ENCODE data around the gene ELAVL3.
"Not testable (repeated sequence)": the region's sequence is repeated elsewhere in the genome, so short reads cannot be mapped to it uniquely, and the experiment has no call there.

The ELAVL3 gene

GRCh38 chr19:11486661-11487503 is 6.0 kb upstream of the ELAVL3 start:
- DNase-seq: no peak

GRCh38 chr19:11485245-11485837 is 4.5 kb upstream of the ELAVL3 start:
- no peak for DNase-seq

GRCh38 chr19:11483366-11484111 is 2.7 kb upstream of the ELAVL3 start:
- DNase-seq: no peak

GRCh38 chr19:11482384-11483050 is 1.7 kb upstream of the ELAVL3 start:
- DNase-seq: peak; percentile 84

GRCh38 chr19:11481534-11482383 is 913 bp upstream of the ELAVL3 start:
- peak; percentile 80 for DNase-seq

- no peak for DNase-seq
These were observed 740 bp downstream of the ELAVL3 start for GRCh38 chr19:11479898-11480714.

GRCh38 chr19:11479090-11479897 is 1.6 kb downstream of the ELAVL3 start:
- no peak for DNase-seq

- DNase-seq: no peak
These were observed 2.4 kb downstream of the ELAVL3 start for GRCh38 chr19:11478167-11479089.

GRCh38 chr19:11475861-11476260 is 5.0 kb downstream of the ELAVL3 start:
- DNase-seq: no peak

- DNase-seq: not testable (repeated sequence)
These were observed 5.5 kb downstream of the ELAVL3 start for GRCh38 chr19:11475343-11475742.

GRCh38 chr19:11473725-11474124 is 7.1 kb downstream of the ELAVL3 start:
- DNase-seq: no peak

- DNase-seq: not testable (repeated sequence)
These were observed 12.5 kb downstream of the ELAVL3 start for GRCh38 chr19:11468266-11468845.

GRCh38 chr19:11465600-11465999 is 15.2 kb downstream of the ELAVL3 start:
- DNase-seq: no peak

GRCh38 chr19:11464333-11465265 is 16.2 kb downstream of the ELAVL3 start:
- DNase-seq: no peak

GRCh38 chr19:11463391-11463790 is 17.5 kb downstream of the ELAVL3 start:
- no peak for DNase-seq

- no peak for DNase-seq
These were observed 19.4 kb downstream of the ELAVL3 start for GRCh38 chr19:11461453-11461852.

GRCh38 chr19:11460207-11460606 is 20.6 kb downstream of the ELAVL3 start:
- DNase-seq: no peak

GRCh38 chr19:11458912-11459311 is 21.9 kb downstream of the ELAVL3 start:
- not testable (repeated sequence) for DNase-seq
